Stimulated activated CD8-positive, alpha-beta memory T cell treated with anti-CD3 and anti-CD28 coated beads, Interleukin-12 subunit alpha, Interleukin-12 subunit beta, amount 100 ng/mL, for 4 hours (primary cell): Measurements from ENCODE around the gene AUTS2.
"Not testable (repeated sequence)": the region's sequence is repeated elsewhere in the genome, so short reads cannot be mapped to it uniquely, and the experiment has no call there.

Experiments used
- DNase-seq: peaks from one replicate; pipeline ENCODE4 v3.0.0-alpha.2; 2020; ENCODE audit warnings: low read depth

Gene AUTS2

GRCh38 chr7:70582927-70583895 lies 984.9 kb downstream of the AUTS2 start:
- DNase-seq: no peak

- no peak for DNase-seq
Measured at GRCh38 chr7:70583965-70584883, 985.9 kb downstream of the AUTS2 start.

GRCh38 chr7:70585071-70585470 lies 986.8 kb downstream of the AUTS2 start:
- peak; percentile 12 for DNase-seq

- DNase-seq: no peak
Measured at GRCh38 chr7:70586822-70587221, 988.5 kb downstream of the AUTS2 start.

GRCh38 chr7:70587739-70588138 lies 989.5 kb downstream of the AUTS2 start:
- no peak for DNase-seq

- DNase-seq: no peak
Measured at GRCh38 chr7:70588191-70588921, 990.1 kb downstream of the AUTS2 start.

- no peak for DNase-seq
Measured at GRCh38 chr7:70589010-70589409, 990.7 kb downstream of the AUTS2 start.

GRCh38 chr7:70589590-70589989 lies 991.3 kb downstream of the AUTS2 start:
- DNase-seq: no peak

- no peak for DNase-seq
Measured at GRCh38 chr7:70590126-70590854, 992.0 kb downstream of the AUTS2 start.

GRCh38 chr7:70591643-70592042 lies 993.4 kb downstream of the AUTS2 start:
- DNase-seq: no peak

- DNase-seq: no peak
Measured at GRCh38 chr7:70592171-70592570, 993.9 kb downstream of the AUTS2 start.

- no peak for DNase-seq
Measured at GRCh38 chr7:70594170-70594569, 995.9 kb downstream of the AUTS2 start.

- not testable (repeated sequence) for DNase-seq
Measured at GRCh38 chr7:70594885-70595284, 996.6 kb downstream of the AUTS2 start.

GRCh38 chr7:70595370-70595754 lies 997.1 kb downstream of the AUTS2 start:
- no peak for DNase-seq

- no peak for DNase-seq
Measured at GRCh38 chr7:70595755-70596597, 997.7 kb downstream of the AUTS2 start.

- no peak for DNase-seq
Measured at GRCh38 chr7:70596598-70596913, 998.3 kb downstream of the AUTS2 start.

- DNase-seq: no peak
Measured at GRCh38 chr7:70597066-70597465, 998.8 kb downstream of the AUTS2 start.

- no peak for DNase-seq
Measured at GRCh38 chr7:70598976-70599375, 1000.7 kb downstream of the AUTS2 start.

- no peak for DNase-seq
Measured at GRCh38 chr7:70599446-70600190, 1001.3 kb downstream of the AUTS2 start.

- DNase-seq: no peak
Measured at GRCh38 chr7:70600993-70601392, 1002.7 kb downstream of the AUTS2 start.
